ENCODE results near the gene PCDHA11.
"Not testable (repeated sequence)": the region's sequence is repeated elsewhere in the genome, so short reads cannot be mapped to it uniquely, and the experiment has no call there.

Gene PCDHA11

DNA sequence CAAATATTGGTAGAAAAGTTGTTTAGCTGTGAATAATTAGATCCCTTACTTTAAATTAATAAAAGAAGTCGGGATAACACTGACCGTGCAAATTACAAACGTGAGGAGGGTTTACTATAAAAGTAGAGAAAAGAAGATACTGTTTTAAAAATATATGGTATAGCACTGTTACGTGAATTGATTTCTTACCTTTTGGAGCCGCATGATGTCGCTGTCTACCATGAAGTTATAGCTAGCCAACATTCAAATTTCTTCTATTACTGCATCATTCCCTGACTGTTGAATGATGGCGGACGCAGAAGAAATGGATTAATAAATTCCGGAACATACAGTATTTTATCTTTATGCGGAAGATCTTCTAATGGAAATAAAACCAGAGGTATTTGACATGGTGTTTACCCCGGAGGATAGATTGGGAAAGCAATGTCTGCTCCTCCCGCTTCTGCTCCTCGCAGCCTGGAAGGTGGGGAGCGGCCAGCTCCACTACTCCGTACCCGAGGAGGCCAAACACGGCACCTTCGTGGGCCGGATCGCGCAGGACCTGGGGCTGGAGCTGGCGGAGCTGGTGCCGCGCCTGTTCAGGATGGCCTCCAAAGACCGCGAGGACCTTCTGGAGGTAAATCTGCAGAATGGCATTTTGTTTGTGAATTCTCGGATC lies 40.9 kb upstream of the PCDHA11 start, which contains the start of gene PCDHA6:
Gene PCDHA6, plus strand, starts transcription at position 257 of the 658 bp plus-strand sequence. Its CDS starts 132 bp downstream, at position 389.
- TF ChIP-seq, protein P1, sequence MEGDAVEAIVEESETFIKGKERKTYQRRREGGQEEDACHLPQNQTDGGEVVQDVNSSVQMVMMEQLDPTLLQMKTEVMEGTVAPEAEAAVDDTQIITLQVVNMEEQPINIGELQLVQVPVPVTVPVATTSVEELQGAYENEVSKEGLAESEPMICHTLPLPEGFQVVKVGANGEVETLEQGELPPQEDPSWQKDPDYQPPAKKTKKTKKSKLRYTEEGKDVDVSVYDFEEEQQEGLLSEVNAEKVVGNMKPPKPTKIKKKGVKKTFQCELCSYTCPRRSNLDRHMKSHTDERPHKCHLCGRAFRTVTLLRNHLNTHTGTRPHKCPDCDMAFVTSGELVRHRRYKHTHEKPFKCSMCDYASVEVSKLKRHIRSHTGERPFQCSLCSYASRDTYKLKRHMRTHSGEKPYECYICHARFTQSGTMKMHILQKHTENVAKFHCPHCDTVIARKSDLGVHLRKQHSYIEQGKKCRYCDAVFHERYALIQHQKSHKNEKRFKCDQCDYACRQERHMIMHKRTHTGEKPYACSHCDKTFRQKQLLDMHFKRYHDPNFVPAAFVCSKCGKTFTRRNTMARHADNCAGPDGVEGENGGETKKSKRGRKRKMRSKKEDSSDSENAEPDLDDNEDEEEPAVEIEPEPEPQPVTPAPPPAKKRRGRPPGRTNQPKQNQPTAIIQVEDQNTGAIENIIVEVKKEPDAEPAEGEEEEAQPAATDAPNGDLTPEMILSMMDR (IDR thresholded peaks at IDR 0.05; ENCODE audit: poor library complexity, severe bottlenecking) = peak; percentile 38
- Histone ChIP-seq H3K4me1 (ENCODE audit: insufficient read depth, poor library complexity, severe bottlenecking) (no peaks in the 10 kb centered on the region), H3K27me3 (ENCODE audit: insufficient read depth, poor library complexity, severe bottlenecking) (peaks cover 72% of the 10 kb centered on the region), H3K36me3 (ENCODE audit: low read depth) (no peaks in the 10 kb centered on the region), H3K27ac (ENCODE audit: poor library complexity, severe bottlenecking) (no peak within 1 kb of the TSS), H3K4me3 (ENCODE audit: severe bottlenecking) (no peak within 1 kb of the TSS), H3K9me3 (ENCODE audit: severe bottlenecking) (peaks cover 3% of the 10 kb centered on the region)
- DNase-seq (ENCODE audit: low spot score) = no peak
- ATAC-seq (ENCODE audit: low read depth) = no peak

DNA sequence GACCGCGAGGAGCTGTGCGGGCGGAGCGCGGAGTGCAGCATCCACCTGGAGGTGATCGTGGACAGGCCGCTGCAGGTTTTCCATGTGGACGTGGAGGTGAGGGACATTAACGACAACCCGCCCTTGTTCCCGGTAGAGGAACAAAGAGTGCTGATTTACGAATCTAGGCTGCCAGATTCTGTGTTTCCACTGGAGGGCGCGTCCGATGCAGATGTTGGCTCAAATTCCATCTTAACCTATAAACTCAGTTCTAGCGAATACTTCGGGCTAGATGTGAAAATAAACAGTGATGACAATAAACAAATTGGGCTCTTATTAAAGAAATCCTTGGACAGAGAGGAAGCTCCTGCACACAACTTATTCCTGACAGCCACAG lies 40.4 kb upstream of the PCDHA11 start:
- peaks cover 3% of the 10 kb centered on the region for H3K9me3 ChIP-seq (ENCODE audit: severe bottlenecking)
- no peak overlapping the region for H3K27ac ChIP-seq (ENCODE audit: poor library complexity, severe bottlenecking)
- no peak for DNase-seq (ENCODE audit: low spot score)
- H3K36me3 ChIP-seq (ENCODE audit: low read depth) = no peaks in the 10 kb centered on the region
- H3K4me3 ChIP-seq (ENCODE audit: severe bottlenecking) = no peak overlapping the region
- ATAC-seq (ENCODE audit: low read depth) = no peak
- TF ChIP-seq, protein P1 (IDR thresholded peaks at IDR 0.05; ENCODE audit: poor library complexity, severe bottlenecking) = peak; percentile 6
- H3K4me1 ChIP-seq (ENCODE audit: insufficient read depth, poor library complexity, severe bottlenecking) = no peaks in the 10 kb centered on the region
- H3K27me3 ChIP-seq (ENCODE audit: insufficient read depth, poor library complexity, severe bottlenecking) = peaks cover 77% of the 10 kb centered on the region

DNA sequence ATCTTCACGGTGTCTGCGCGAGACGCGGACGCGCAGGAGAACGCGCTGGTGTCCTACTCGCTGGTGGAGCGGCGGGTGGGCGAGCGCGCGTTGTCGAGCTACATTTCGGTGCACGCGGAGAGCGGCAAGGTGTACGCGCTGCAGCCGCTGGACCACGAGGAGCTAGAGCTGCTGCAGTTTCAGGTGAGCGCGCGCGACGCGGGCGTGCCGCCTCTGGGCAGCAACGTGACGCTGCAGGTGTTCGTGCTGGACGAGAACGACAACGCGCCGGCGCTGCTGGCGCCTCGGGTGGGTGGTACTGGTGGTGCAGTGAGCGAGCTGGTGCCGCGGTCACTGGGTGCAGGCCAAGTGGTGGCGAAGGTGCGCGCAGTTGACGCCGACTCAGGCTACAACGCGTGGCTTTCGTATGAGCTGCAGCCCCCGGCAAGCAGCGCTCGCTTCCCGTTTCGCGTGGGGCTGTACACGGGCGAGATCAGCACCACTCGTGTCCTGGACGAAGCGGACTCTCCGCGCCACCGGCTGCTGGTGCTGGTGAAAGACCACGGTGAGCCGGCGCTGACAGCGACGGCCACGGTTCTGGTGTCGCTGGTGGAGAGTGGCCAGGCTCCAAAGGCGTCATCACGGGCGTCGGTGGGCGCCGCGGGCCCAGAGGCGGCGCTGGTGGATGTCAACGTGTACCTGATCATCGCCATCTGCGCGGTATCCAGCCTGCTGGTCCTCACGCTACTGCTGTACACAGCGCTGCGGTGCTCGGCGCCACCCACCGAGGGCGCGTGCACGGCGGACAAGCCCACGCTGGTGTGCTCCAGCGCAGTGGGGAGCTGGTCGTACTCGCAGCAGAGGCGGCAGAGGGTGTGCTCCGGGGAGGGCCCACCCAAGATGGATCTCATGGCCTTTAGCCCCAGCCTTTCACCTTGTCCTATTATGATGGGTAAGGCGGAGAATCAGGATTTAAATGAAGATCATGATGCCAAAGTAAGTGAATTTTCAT lies 39.0 kb upstream of the PCDHA11 start:
- not testable (repeated sequence) for ATAC-seq (ENCODE audit: low read depth); H3K27ac ChIP-seq (ENCODE audit: poor library complexity, severe bottlenecking); DNase-seq (ENCODE audit: low spot score); H3K9me3 ChIP-seq (ENCODE audit: severe bottlenecking); H3K4me1 ChIP-seq (ENCODE audit: insufficient read depth, poor library complexity, severe bottlenecking); H3K36me3 ChIP-seq (ENCODE audit: low read depth); H3K4me3 ChIP-seq (ENCODE audit: severe bottlenecking)
- peaks cover 88% of the 10 kb centered on the region for H3K27me3 ChIP-seq (ENCODE audit: insufficient read depth, poor library complexity, severe bottlenecking)

DNA sequence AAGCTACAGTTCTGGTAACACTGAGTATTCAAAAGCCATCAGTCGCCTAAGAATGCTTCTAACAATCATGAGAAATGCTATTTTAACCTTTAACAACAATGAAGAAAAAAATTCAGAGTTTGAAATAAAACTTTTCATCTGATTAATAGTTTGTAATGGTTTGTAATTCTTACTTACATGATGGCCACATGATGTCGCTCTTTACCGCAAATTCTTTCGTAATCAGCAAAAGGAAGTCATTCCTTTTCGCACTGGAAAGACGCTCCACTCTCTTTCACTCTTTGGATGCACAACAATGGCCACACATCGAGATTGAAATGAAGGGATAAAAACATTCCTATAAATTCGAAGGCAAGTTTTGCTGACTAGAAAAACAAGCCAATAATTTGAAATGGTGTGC lies 34.8 kb upstream of the PCDHA11 start, which contains the start of gene PCDHA7:
Gene PCDHA7, plus strand, starts transcription at position 277 of the 400 bp plus-strand sequence. Its CDS starts 115 bp downstream, at position 392.
- Histone ChIP-seq H3K36me3 (ENCODE audit: low read depth) (no peaks in the 10 kb centered on the region), H3K27ac (ENCODE audit: poor library complexity, severe bottlenecking) (no peak within 1 kb of the TSS), H3K4me3 (ENCODE audit: severe bottlenecking) (peak within 1 kb of the TSS; percentile 10), H3K27me3 (ENCODE audit: insufficient read depth, poor library complexity, severe bottlenecking) (peaks cover 89% of the 10 kb centered on the region), H3K9me3 (ENCODE audit: severe bottlenecking) (no peaks in the 10 kb centered on the region), H3K4me1 (ENCODE audit: insufficient read depth, poor library complexity, severe bottlenecking) (no peaks in the 10 kb centered on the region)
- TF ChIP-seq, protein P1 (IDR thresholded peaks at IDR 0.05; ENCODE audit: poor library complexity, severe bottlenecking) = peak; percentile 59
- no peak for ATAC-seq (ENCODE audit: low read depth)
- no peak for DNase-seq (ENCODE audit: low spot score)

DNA sequence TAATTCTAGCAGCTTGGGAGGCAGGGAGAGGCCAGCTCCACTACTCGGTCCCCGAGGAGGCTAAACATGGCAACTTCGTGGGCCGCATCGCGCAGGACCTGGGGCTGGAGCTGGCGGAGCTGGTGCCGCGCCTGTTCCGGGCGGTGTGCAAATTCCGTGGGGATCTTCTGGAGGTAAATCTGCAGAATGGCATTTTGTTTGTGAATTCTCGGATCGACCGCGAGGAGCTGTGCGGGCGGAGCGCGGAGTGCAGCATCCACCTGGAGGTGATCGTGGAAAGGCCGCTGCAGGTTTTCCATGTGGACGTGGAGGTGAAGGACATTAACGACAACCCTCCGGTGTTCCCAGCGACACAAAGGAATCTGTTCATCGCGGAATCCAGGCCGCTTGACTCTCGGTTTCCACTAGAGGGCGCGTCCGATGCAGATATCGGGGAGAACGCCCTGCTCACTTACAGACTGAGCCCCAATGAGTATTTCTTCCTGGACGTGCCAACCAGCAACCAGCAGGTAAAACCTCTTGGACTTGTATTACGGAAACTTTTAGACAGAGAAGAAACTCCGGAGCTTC lies 34.2 kb upstream of the PCDHA11 start:
- H3K27ac ChIP-seq (ENCODE audit: poor library complexity, severe bottlenecking); DNase-seq (ENCODE audit: low spot score); ATAC-seq (ENCODE audit: low read depth); H3K36me3 ChIP-seq (ENCODE audit: low read depth); H3K9me3 ChIP-seq (ENCODE audit: severe bottlenecking); H3K4me1 ChIP-seq (ENCODE audit: insufficient read depth, poor library complexity, severe bottlenecking): not testable (repeated sequence)
- H3K4me3 ChIP-seq (ENCODE audit: severe bottlenecking) = peak overlapping the region; percentile 10
- TF ChIP-seq, protein P1 (IDR thresholded peaks at IDR 0.05; ENCODE audit: poor library complexity, severe bottlenecking) = peak; percentile 32
- peaks cover 88% of the 10 kb centered on the region for H3K27me3 ChIP-seq (ENCODE audit: insufficient read depth, poor library complexity, severe bottlenecking)

All from RWPE2 (cell line).